GM18870 (cell line): Measurements from ENCODE around the gene CCDC71L.

ENCODE experiments used
- ATAC-seq: cut with Tn5 transposase; IDR thresholded peaks from one replicate; pipeline ENCODE4 v1.9.1; 2021; ENCODE audit warnings: moderate library complexity; ENCODE audit not compliant: unreplicated experiment

CCDC71L gene

DNA sequence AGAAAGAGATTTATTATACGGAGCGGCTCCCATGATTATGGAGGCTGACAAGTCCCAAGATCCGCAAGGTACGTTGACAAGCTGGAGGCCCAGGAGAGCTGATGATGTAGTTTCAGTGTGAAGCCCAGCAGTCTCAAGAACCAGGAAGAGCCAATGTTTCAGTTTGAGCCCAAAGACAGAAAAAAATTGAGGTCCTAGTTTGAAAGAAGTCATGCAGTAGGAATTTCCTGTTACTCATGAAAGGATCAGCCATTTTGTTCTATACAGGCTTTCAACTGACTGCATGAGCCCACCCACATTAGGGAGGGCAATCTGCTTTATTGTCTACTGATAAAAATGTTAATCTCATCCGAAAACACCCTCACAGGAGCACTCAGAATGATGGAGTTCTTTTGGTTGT, 51.5 kb downstream of the CCDC71L start:
- ATAC-seq = no peak

DNA sequence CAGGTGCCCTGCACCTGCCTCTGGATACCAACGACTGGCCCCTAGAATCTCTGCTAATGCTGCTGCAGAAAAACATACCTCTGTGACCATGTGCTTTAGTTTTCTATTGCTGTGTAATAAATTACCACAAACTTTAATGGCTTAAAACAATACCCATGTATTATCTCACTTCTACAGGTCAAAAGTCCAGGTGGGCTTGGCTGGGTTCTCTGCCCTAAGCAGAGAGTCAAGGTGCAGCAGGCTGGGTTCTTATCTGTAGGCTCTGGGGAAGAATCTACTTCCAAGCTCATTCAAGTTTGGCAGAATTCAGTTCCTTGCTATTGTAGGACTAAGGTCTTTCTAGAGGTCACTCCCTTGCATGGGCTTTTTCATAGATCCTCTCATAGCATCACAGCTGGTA, 52.3 kb downstream of the CCDC71L start:
- no peak for ATAC-seq
